GM11168 (cell line): Measurements from ENCODE around the gene LRMDA.

Source experiments
- in situ Hi-C: fragments of 300-500 bp; cut with MboI; formaldehyde crosslinking; loops from one replicate; pipeline ENCODE4 v1.12.0; 2022; ENCODE audit warnings: low sequenced_read_pairs; ENCODE audit not compliant: unreplicated experiment

Gene LRMDA

DNA sequence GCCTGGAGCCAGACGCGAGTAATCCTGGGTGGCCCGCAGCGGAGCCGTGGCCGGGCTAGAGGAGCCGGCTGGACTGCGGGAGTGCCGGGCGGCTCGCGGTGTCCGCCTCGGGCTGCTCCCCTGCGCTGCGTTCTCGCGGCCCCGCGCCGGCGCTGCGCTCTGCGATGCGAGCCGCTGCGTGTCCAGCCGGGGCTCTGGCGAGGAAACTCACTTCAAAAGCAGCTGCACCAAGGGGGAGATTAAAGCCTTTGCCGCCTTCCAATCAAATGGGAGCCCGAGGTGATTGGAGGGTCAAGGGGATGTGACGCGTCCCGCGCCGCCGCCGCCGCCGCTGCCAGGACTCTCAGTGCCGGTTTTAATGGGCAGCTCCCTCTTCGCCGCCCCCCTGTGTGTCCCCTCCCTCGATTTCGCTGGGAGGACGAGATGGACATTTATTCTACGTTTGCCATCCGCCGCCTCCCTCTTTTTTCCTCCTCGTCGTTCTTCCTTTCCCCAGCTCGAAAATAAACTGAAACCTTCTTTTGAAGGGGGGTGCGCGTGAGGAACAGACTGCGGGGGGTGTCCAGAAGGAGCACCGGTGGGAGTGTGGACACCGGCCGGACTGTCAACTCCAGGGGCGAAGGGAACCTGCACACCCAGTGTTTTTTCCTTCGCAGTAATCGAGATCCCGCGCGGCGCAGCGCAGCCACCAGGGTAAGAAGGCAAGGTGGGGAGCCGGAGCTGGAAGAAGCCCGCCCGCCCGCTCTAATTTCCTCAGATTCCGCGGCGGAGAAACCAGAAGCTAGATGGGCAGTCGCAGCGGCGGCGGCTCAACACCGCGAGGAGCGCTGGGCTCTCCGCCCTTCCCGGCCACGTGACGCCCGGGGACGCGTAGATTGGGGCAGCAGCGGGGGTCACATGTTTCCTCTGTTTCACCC is 29.6 kb upstream of the LRMDA start, which contains the start of gene ZNF503:
ZNF503 (minus strand) TSS at position 196 of the 917 bp plus-strand sequence. CDS start 345 bp downstream, outside the sequence.
- in situ Hi-C loops = no loop called here

- in situ Hi-C loops = no loop called here
Observed at GRCh38 chr10:75402486-75403143, 28.8 kb upstream of the LRMDA start.

GRCh38 chr10:75403144-75403938 is 28.1 kb upstream of the LRMDA start:
- in situ Hi-C loops = no loop called here

DNA sequence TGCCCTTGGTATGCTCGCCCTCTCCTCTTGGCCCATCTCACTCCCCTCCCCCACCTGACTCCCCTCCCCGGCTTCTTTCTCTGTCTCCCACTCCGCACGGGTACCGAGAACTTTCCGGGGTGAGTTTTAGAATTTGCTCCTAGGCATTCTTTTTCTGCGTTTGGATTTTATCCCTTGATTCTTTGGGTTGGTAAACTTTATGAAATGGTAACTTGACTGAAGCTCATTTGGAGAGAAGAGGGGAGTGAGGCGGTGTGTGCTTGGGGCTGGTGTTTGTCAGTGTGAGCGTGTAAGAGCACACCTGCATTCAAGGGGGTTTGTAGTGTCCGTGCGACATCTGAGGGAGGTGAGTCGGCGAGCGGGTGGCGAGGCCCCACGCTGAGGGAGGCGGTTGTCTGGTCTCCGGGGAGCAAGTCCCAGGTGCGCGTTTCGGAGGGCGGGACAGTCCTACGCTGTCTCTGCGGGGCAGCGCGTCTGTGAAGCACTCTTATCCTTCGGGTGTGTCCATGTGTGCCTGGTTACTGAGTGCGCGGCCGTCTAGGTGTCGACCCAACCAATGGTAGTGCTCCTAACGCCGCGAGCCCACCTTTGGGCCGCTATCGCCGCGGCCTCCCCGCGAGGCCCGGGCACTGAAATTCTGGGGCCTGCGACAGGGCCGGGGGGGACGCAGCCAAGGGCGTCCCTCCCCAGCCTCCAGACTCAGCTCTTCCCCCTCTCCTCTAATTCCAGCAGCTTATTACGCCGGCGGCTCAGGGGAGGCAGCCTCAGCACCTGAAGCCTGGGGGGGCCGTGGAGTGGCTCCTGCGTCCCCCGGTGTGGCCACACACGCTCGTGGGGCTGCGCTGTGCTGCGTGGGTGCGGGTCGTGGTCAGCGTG is 27.2 kb upstream of the LRMDA start:
- in situ Hi-C loops = no loop called here

DNA sequence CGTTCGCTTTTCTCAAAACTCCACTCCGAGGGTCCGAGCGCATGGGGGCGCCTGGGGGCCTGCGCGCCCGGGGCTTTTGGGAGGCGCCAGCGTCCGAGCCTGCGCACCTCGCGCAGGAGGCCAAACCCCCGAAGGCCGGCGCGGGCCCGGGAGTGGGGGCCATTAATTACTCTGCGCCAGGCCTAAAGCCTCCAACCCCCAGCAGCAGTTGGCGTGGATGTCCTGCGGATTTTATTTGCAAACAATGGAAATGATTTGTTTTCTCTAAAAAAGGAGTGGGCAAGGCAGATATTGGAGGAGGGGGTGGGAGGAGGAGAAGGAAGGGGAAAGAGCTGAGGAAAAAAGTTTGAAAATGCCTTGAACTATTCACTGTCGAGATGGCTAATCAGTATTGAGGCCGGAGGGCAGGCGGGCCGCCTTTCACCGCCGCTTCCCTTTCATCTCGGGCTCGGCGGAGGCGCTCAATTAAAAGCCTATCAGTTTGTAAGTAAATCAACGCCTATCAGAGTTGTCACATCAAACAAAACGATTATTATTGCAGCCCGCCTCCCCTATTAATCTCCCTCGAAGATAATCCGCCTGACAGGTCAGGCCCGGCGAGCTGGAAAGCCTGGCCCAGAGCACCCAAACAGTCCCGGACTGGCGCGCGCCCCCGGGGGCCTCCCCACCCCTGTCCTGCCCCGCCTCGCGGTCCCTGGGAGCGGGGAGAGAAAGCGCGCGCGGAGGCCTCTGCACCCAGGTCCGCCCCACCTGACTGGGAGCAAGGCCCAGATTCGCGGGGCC is 26.4 kb upstream of the LRMDA start:
- in situ Hi-C loops = no loop called here

DNA sequence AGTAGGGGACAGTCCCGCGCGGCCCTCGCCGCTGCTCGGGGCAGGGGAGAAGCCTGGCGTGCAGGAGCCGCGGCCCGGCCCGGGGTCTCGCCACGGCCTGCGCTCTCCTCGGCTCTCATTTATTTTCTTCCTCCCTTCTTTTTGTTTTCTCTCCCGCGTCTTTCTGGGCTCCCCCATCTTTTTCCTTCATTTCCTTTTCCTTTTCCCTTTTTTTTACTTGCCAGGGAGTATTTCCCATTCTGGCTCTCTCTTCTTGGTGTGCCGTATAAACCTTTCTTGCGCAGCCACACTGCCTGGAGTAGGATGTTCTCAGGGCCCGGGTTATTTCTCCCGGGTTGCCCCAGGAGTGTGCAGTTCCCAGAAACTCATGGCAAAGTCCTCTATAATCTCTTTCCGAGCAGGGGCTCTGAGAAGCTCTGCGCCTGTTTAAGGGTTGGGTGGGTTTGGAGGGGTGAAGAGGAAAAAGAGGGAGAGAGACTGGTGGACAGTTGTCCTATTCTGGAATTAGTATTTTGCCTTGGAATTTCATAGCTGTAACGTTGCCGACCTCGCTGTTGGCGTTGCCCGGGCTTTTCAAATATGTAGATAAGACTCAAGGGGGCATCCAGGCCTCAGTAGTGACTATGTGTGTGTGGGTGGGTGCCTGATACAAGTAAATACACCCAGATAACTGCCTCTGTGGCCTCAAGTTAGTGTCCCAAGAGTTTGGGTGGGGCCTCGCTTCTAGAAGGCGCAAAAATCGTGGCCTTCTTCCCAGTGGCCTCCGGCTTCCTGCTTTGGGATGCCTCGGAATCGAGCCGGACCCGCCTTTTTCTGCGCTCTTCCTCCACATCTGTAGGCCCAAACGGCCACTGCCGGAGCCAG is 25.6 kb upstream of the LRMDA start:
- in situ Hi-C loops = no loop called here

- in situ Hi-C loops = no loop called here
Observed at GRCh38 chr10:75406462-75407223, 24.8 kb upstream of the LRMDA start.

- in situ Hi-C loops = no loop called here
Observed at GRCh38 chr10:75407224-75407712, 24.2 kb upstream of the LRMDA start.

DNA sequence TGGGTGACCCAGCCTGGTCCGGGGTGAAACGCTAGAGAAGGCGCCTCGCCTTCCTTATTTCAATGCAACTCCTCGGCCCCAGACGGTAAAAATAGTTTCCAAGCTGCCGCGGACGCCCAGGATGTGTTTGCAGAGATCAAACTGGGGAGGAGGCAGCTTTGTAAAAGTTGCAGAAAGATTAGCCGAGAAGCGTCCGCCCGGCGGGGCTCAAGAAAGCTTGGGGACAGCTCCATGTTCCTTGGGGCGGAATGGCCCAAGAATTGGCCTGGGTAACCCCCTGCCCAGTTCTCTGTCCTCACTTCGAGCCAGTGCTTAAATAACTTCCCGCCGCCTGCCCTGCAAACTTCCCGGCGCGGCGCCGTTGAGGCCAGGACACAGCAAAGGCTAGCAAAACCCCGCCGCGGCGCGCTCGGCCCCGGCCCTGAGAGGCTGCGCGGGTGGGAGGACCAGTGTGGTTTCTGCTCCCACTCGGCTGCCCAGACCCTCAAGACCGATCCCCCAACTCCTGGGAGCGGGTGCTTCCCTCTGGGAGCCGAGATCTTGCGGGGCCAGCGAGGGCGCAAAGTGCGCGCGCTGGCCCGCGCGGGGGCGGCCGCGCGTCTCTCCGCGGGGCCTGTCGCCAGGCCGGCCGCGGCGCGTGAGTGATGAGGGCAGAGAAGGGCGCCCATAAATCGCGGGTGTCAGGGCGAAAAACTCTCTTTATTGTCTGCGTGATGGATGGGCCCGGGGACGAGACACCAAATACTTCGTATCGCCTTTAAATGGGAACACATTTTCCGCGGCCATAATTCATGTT is 23.5 kb upstream of the LRMDA start:
- in situ Hi-C loops = no loop called here

DNA sequence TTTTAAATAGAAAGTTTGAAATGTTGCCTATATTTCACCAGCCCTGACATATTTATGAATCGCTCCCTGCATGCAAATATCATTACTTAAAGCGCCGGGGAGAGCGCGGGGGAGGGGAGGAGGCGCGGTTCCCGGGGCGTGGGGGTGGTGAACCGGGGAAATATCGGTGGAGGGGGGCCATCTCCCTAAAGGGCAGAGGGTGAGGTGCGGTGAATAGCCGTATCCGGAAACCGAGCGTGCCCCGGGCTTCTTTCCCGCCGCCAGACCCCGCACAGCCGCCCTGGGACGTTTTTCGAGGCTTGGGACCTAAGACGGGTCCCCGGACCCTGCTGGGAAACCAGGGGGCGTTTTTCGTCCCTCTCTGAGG is 22.9 kb upstream of the LRMDA start:
- in situ Hi-C loops = no loop called here

GRCh38 chr10:75408911-75409885 is 22.2 kb upstream of the LRMDA start:
- in situ Hi-C loops = no loop called here

DNA sequence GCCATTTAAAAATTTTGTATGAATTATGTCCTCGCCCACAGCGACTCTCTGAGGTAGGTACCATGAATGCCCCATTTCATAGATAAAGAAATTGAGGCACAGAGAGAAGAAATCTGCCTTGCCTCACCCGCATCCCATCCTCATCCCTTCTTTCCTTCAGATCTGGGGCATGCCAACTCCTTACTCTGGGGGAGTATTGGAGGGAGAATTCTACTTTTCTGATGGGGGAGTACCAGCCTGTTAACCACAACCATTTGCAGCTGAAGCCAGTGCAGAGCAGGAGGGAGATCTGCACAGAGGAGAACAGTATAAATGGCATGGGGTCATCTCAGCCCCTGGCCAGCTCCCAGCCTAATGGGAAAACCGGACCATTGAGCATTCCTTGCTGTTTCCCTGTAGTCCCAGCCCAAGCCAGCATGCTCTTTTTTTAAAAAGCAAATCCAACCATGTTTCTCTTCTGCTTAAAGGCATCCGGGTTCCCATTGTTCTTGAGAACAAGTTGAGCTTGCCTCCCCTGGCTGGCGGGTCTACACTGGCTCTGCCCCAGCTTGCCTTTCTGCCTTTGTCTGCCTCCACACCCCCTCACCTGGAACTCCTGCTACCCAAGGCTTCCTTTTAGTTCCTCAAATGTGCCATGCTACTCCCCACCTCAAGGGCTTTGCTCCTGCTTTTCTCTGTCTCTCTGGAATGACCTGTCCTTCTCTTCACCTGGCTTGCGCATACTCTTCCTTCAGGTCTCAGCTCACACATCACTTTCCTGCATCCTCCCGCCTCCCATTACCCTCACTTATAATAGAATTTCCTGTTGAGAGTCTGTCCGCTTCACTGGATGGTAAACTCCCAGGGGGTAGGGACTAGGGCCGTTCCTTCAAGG is 21.1 kb upstream of the LRMDA start:
- in situ Hi-C loops = no loop called here

GRCh38 chr10:75414527-75414926 is 16.9 kb upstream of the LRMDA start:
- in situ Hi-C loops = no loop called here

DNA sequence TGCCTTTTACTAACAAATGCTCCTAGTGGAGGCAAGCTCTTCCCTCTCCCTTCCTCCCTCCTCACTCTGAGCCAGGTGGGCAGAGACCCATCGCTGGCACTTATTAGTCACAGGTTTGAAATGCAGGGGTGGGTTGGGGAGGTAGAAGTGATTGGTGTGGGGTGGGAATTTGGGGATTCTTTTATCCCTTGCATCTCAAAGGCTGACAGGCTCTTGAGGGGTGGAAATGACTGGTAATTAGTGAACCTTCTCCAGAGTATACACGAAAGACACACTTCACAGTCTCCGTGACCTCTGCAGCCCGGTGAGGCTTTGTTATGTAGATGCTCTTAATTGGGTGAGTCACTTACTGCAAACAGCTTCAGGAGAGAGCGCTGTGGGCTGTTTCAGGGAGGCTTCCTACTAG is 13.9 kb upstream of the LRMDA start:
- in situ Hi-C loops = no loop called here
